ENCODE data around the gene NLRC5. TPM values are rescaled to one million over a fixed set of nuclear protein-coding genes. Genes with fewer than 3 reads are reported as not detected.

NLRC5 gene
- total RNA-seq, 1 donor: 52.1 TPM

DNA sequence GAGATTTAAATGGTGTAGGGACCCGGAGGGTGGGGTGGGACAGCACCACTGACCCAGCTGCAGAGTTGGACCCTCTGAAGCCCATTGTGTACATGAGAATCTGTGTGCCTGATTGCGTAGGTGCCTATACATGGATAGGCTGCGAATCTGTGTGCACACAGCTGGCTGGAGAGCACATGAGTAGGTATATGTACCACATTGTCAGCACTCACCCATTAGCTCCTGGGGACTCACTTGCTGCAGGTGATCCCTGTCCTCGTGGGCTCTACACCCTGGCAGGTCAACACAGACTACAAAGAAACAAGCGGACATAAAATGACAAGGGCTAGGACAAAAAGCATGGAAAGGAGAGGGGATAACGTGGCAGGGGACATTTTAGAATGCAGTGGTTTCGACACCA, 38.9 kb upstream of the NLRC5 start:
- no peak for DNase-seq (ENCODE audit: insufficient read length, low spot score, missing footprints)
- Histone ChIP-seq H3K4me1 (ENCODE audit: insufficient read depth, low read length) (no peaks in the 10 kb centered on the region), H3K27ac (ENCODE audit: low read depth, low read length) (no peak overlapping the region), H3K4me2 (ENCODE audit: insufficient read depth, low read length) (no peak overlapping the region), H4K20me1 (ENCODE audit: insufficient read depth, low read length) (no peaks in the 10 kb centered on the region), H3K79me2 (ENCODE audit: insufficient read depth, low read length) (no peaks in the 10 kb centered on the region), H3K9me3 (ENCODE audit: low read depth, low read length) (no peaks in the 10 kb centered on the region), H3K4me3 (ENCODE audit: insufficient read depth, low read length) (no peak overlapping the region), H3K27me3 (ENCODE audit: insufficient read depth, low read length) (no peaks in the 10 kb centered on the region), H2AFZ (ENCODE audit: low read length) (no peak overlapping the region), H3K36me3 (ENCODE audit: insufficient read depth, low read length) (peaks cover 8% of the 10 kb centered on the region)
- TF ChIP-seq, protein P1, sequence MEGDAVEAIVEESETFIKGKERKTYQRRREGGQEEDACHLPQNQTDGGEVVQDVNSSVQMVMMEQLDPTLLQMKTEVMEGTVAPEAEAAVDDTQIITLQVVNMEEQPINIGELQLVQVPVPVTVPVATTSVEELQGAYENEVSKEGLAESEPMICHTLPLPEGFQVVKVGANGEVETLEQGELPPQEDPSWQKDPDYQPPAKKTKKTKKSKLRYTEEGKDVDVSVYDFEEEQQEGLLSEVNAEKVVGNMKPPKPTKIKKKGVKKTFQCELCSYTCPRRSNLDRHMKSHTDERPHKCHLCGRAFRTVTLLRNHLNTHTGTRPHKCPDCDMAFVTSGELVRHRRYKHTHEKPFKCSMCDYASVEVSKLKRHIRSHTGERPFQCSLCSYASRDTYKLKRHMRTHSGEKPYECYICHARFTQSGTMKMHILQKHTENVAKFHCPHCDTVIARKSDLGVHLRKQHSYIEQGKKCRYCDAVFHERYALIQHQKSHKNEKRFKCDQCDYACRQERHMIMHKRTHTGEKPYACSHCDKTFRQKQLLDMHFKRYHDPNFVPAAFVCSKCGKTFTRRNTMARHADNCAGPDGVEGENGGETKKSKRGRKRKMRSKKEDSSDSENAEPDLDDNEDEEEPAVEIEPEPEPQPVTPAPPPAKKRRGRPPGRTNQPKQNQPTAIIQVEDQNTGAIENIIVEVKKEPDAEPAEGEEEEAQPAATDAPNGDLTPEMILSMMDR (IDR thresholded peaks at IDR 0.05; ENCODE audit: extremely low read depth, low read depth, low read length): no peak

DNA sequence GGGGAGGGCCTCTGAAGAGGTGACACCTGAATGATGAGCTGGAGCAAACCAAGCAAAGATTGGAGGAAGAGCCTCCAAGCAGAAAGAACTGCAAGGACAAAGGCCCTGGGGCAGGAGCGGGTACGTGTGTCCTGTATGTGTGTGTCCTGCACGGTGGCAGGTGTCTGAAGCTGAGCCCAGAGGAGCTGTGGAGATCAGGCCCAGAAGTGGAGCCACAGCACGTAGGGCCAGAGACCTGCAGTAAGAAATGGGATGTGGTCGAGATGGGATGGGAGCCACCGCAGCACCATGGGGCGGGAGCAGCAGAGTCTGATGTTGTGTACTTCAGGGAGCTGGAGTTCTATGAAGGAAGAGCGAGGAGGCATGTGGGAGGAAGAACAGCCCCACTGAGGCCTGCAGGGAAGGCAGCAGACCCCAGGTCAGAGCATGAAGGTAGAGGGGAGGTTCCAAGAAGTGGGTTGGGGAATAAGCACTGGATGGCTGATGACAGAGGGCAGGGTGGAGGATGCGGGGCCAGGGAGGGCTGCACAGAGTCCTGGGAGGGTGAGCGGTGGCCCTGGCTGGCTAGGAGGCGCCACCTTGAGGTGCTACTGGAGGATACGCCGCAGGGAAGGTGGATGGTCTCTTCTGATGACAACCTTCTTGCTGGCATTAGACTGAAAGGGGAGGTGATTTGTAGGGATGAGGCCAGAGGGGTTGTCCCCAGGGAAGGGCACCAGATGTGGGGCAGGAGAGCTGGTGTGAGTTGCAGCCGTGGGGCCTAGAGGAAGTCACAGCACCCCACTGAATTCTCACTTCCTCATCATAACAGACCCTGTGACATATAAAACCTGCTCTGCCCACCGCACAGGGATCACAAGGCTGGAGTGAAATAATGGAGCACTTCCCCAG, 38.2 kb upstream of the NLRC5 start:
- TF ChIP-seq, protein P1 (IDR thresholded peaks at IDR 0.05; ENCODE audit: extremely low read depth, low read depth, low read length): peak; percentile 69
- no peaks in the 10 kb centered on the region for H3K4me1 ChIP-seq (ENCODE audit: insufficient read depth, low read length)
- H3K79me2 ChIP-seq (ENCODE audit: insufficient read depth, low read length): no peaks in the 10 kb centered on the region
- DNase-seq (ENCODE audit: insufficient read length, low spot score, missing footprints): peak; percentile 92
- no peak overlapping the region for H3K27ac ChIP-seq (ENCODE audit: low read depth, low read length)
- H3K4me2 ChIP-seq (ENCODE audit: insufficient read depth, low read length): no peak overlapping the region
- H3K27me3 ChIP-seq (ENCODE audit: insufficient read depth, low read length): no peaks in the 10 kb centered on the region
- H3K36me3 ChIP-seq (ENCODE audit: insufficient read depth, low read length): peaks cover 7% of the 10 kb centered on the region
- H3K4me3 ChIP-seq (ENCODE audit: insufficient read depth, low read length): no peak overlapping the region
- no peaks in the 10 kb centered on the region for H3K9me3 ChIP-seq (ENCODE audit: low read depth, low read length)
- H4K20me1 ChIP-seq (ENCODE audit: insufficient read depth, low read length): no peaks in the 10 kb centered on the region
- no peak overlapping the region for H2AFZ ChIP-seq (ENCODE audit: low read length)

- no peaks in the 10 kb centered on the region for H3K4me1 ChIP-seq (ENCODE audit: insufficient read depth, low read length)
- no peaks in the 10 kb centered on the region for H4K20me1 ChIP-seq (ENCODE audit: insufficient read depth, low read length)
- no peak overlapping the region for H2AFZ ChIP-seq (ENCODE audit: low read length)
- H3K27me3 ChIP-seq (ENCODE audit: insufficient read depth, low read length): no peaks in the 10 kb centered on the region
- H3K79me2 ChIP-seq (ENCODE audit: insufficient read depth, low read length): no peaks in the 10 kb centered on the region
- H3K4me3 ChIP-seq (ENCODE audit: insufficient read depth, low read length): no peak overlapping the region
- H3K36me3 ChIP-seq (ENCODE audit: insufficient read depth, low read length): no peaks in the 10 kb centered on the region
- DNase-seq (ENCODE audit: insufficient read length, low spot score, missing footprints): no peak
- no peak overlapping the region for H3K27ac ChIP-seq (ENCODE audit: low read depth, low read length)
- TF ChIP-seq, protein P1 (IDR thresholded peaks at IDR 0.05; ENCODE audit: extremely low read depth, low read depth, low read length): no peak
- H3K9me3 ChIP-seq (ENCODE audit: low read depth, low read length): no peaks in the 10 kb centered on the region
- no peak overlapping the region for H3K4me2 ChIP-seq (ENCODE audit: insufficient read depth, low read length)
Observed at GRCh38 chr16:56953006-56953405, 36.4 kb upstream of the NLRC5 start.

GRCh38 chr16:56956076-56956475, 33.3 kb upstream of the NLRC5 start:
- Histone ChIP-seq H2AFZ (ENCODE audit: low read length) (no peak overlapping the region), H3K9me3 (ENCODE audit: low read depth, low read length) (no peaks in the 10 kb centered on the region), H4K20me1 (ENCODE audit: insufficient read depth, low read length) (no peaks in the 10 kb centered on the region), H3K27me3 (ENCODE audit: insufficient read depth, low read length) (no peaks in the 10 kb centered on the region), H3K4me1 (ENCODE audit: insufficient read depth, low read length) (peaks cover 3% of the 10 kb centered on the region), H3K4me2 (ENCODE audit: insufficient read depth, low read length) (no peak overlapping the region), H3K36me3 (ENCODE audit: insufficient read depth, low read length) (no peaks in the 10 kb centered on the region), H3K79me2 (ENCODE audit: insufficient read depth, low read length) (no peaks in the 10 kb centered on the region), H3K4me3 (ENCODE audit: insufficient read depth, low read length) (no peak overlapping the region), H3K27ac (ENCODE audit: low read depth, low read length) (peak overlapping the region; percentile 32)
- no peak for DNase-seq (ENCODE audit: insufficient read length, low spot score, missing footprints)
- TF ChIP-seq, protein P1 (IDR thresholded peaks at IDR 0.05; ENCODE audit: extremely low read depth, low read depth, low read length): no peak

All from osteoblast (primary cell).